GM23338 (cell line): Measurements from ENCODE around the gene CREB3L4. TPM values are rescaled to one million over a fixed set of nuclear protein-coding genes. Genes with fewer than 3 reads are reported as not detected.

Experiments used
- ATAC-seq: fragments of 200-7000 bp; cut with Tn5 transposase; 3 replicates; pipeline ENCODE4 v1.9.1; 2020
- DNase-seq: peaks from one replicate; pipeline ENCODE4 v3.0.0-alpha.2; 2015; ENCODE audit warnings: low spot score
- H2AFZ ChIP-seq: fragments of 200-600 bp; sonication (generic); 2 replicates; pipeline ENCODE4 v1.8.0; 2016; ENCODE audit warnings: antibody characterized with exemption, mild to moderate bottlenecking, moderate library complexity
- H3F3A ChIP-seq: fragments of 200-600 bp; sonication (generic); replicated peaks from 2 replicates; pipeline ENCODE4 v1.8.0; 2017; ENCODE audit warnings: antibody characterized with exemption, mixed run types, low read depth
- H3K27ac ChIP-seq: fragments of 200-600 bp; sonication (generic); 2 replicates; pipeline ENCODE4 v1.6.1; 2016; ENCODE audit warnings: low read depth
- H3K27me3 ChIP-seq: fragments of 200-600 bp; sonication (generic); 2 replicates; pipeline ENCODE4 v1.8.0; 2016; ENCODE audit warnings: mild to moderate bottlenecking, mixed run types, moderate library complexity; ENCODE audit not compliant: insufficient read depth
- H3K36me3 ChIP-seq: fragments of 200-600 bp; sonication (generic); 2 replicates; pipeline ENCODE4 v1.8.0; 2016; ENCODE audit warnings: mild to moderate bottlenecking; ENCODE audit not compliant: insufficient read depth
- H3K4me1 ChIP-seq: fragments of 200-600 bp; sonication (generic); 2 replicates; pipeline ENCODE4 v1.8.0; 2016; ENCODE audit warnings: mild to moderate bottlenecking, moderate library complexity; ENCODE audit not compliant: insufficient read depth
- H3K4me2 ChIP-seq: fragments of 200-600 bp; sonication (generic); 2 replicates; pipeline ENCODE4 v1.7.1; 2017; ENCODE audit warnings: mixed run types
- H3K4me3 ChIP-seq: fragments of 200-600 bp; sonication (generic); 2 replicates; pipeline ENCODE4 v1.6.1; 2016; ENCODE audit warnings: mixed run types
- H3K79me2 ChIP-seq: fragments of 200-600 bp; sonication (generic); replicated peaks from 2 replicates; pipeline ENCODE4 v1.8.0; 2017; ENCODE audit warnings: mild to moderate bottlenecking; ENCODE audit not compliant: insufficient read depth
- H3K9me2 ChIP-seq: fragments of 200-600 bp; sonication (generic); 2 replicates; pipeline ENCODE4 v1.8.0; 2017; ENCODE audit not compliant: insufficient read depth
- H4K20me1 ChIP-seq: fragments of 200-600 bp; sonication (generic); replicated peaks from 2 replicates; pipeline ENCODE4 v1.8.0; 2017; ENCODE audit warnings: mild to moderate bottlenecking; ENCODE audit not compliant: insufficient read depth
- H3K27ac Mint-ChIP-seq: 2 replicates; pipeline ENCODE4 v1.8.0; 2020; ENCODE audit warnings: inconsistent platforms, mild to moderate bottlenecking, moderate library complexity, mixed read lengths
- H3K27me3 Mint-ChIP-seq: 3 replicates; pipeline ENCODE4 v1.8.0; 2022; ENCODE audit warnings: low read depth, mild to moderate bottlenecking, moderate library complexity, mixed read lengths, inconsistent platforms; ENCODE audit not compliant: insufficient read depth, poor library complexity
- H3K36me3 Mint-ChIP-seq: 3 replicates; pipeline ENCODE4 v1.8.0; 2021; ENCODE audit warnings: low read depth, mild to moderate bottlenecking, inconsistent platforms, moderate library complexity, mixed read lengths
- H3K4me1 Mint-ChIP-seq: 3 replicates; pipeline ENCODE4 v1.8.0; 2020; ENCODE audit warnings: mild to moderate bottlenecking, inconsistent platforms, mixed read lengths
- H3K4me3 Mint-ChIP-seq: 3 replicates; pipeline ENCODE4 v1.8.0; 2021; ENCODE audit warnings: moderate library complexity, mild to moderate bottlenecking, inconsistent platforms, mixed read lengths
- H3K9me3 Mint-ChIP-seq: 3 replicates; pipeline ENCODE4 v1.8.0; 2020; ENCODE audit warnings: moderate library complexity, mild to moderate bottlenecking, inconsistent platforms, mixed read lengths
- CREB1 ChIP-seq: fragments of 250-450 bp; sonication (Bioruptor Pico); IDR thresholded peaks from 2 replicates; pipeline ENCODE4 v1.5.0; 2020; ENCODE audit warnings: low read depth, mild to moderate bottlenecking, moderate library complexity
- EZH2 ChIP-seq: fragments of 200-600 bp; sonication (generic); IDR thresholded peaks from one replicate; pipeline ENCODE4 v1.8.0; 2017; ENCODE audit warnings: antibody characterized with exemption, mild to moderate bottlenecking, low read depth; ENCODE audit not compliant: unreplicated experiment
- EZH2phosphoT487 ChIP-seq: fragments of 200-600 bp; sonication (generic); IDR thresholded peaks from one replicate; pipeline ENCODE4 v1.8.1; 2018; ENCODE audit warnings: antibody characterized with exemption; ENCODE audit not compliant: unreplicated experiment
- JUNB ChIP-seq: IDR thresholded peaks from one replicate; pipeline ENCODE4 v1.6.1; 2016; ENCODE audit warnings: antibody characterized with exemption; ENCODE audit not compliant: unreplicated experiment
- NANOG ChIP-seq: IDR thresholded peaks from 2 replicates; pipeline ENCODE4 v1.6.1; 2016; ENCODE audit warnings: antibody characterized with exemption, borderline replicate concordance
- POLR2AphosphoS5 ChIP-seq: IDR thresholded peaks from 2 replicates; pipeline ENCODE4 v1.6.1; 2016; ENCODE audit warnings: antibody characterized with exemption, low read depth
- STAT1 ChIP-seq: IDR thresholded peaks from one replicate; pipeline ENCODE4 v1.6.1; 2016; ENCODE audit warnings: antibody characterized with exemption; ENCODE audit not compliant: unreplicated experiment
- ZNF114 ChIP-seq: fragments of 250-450 bp; sonication (Bioruptor Pico); IDR thresholded peaks from 2 replicates; pipeline ENCODE4 v1.5.0; 2020; ENCODE audit warnings: mild to moderate bottlenecking, moderate library complexity
- ZNF331 ChIP-seq: fragments of 250-450 bp; sonication (Bioruptor Pico); IDR thresholded peaks from 2 replicates; pipeline ENCODE4 v1.5.0; 2020; ENCODE audit warnings: low read depth, mild to moderate bottlenecking, moderate library complexity
- polyA plus RNA-seq: library from polyadenylated mRNA; unstranded; fragments of >200 nt; fragmentation: Nextera tagmentation; extraction: Ambion mirVana; gene quantifications from 2 replicates; pipeline ENCODE4 v1.2.1, GENCODE V29; 2016
- total RNA-seq: library from RNA; depleted of rRNA; stranded (reverse); fragments of >200 nt; shearing (Covaris generic); gene quantifications from 2 replicates; pipeline ENCODE4 v1.2.3, GENCODE V29; 2014
- TF ChIP-seq, protein P1 (sequence below), 2 experiments: fragments of 200-600 bp in 1 of 2; sonication (generic) in 1 of 2; conservative IDR thresholded peaks; 2 replicates each; pipeline versions ENCODE4 v1.5.1 to v1.6.1; 2016 to 2017; ENCODE audit warnings: antibody characterized with exemption in 2 of 2, low read depth in 2 of 2, mild to moderate bottlenecking in 2 of 2, moderate library complexity in 1 of 2
- TF ChIP-seq, protein P2 (sequence below): IDR thresholded peaks from 2 replicates; pipeline ENCODE4 v1.6.1; 2016; ENCODE audit warnings: antibody characterized with exemption
- TF ChIP-seq, protein P3 (sequence below): fragments of 250-450 bp; sonication (Bioruptor Pico); IDR thresholded peaks from 2 replicates; pipeline ENCODE4 v1.5.0; 2020; ENCODE audit warnings: mild to moderate bottlenecking, moderate library complexity
- TF ChIP-seq, protein P4 (sequence below): IDR thresholded peaks from one replicate; pipeline ENCODE4 v1.6.1; 2018; ENCODE audit warnings: antibody characterized with exemption; ENCODE audit not compliant: unreplicated experiment

Gene CREB3L4
- total and polyA plus RNA-seq, 2 experiments from 2014 or later, result 19.3 to 26.8 TPM

GRCh38 chr1:153933955-153934354 lies 33.7 kb upstream of the CREB3L4 start:
- Histone ChIP-seq H3K4me1 (no peaks in the 10 kb centered on the region), H3K79me2 (no peaks in the 10 kb centered on the region), H3K36me3 (peaks cover 20% of the 10 kb centered on the region), H2AFZ (no peak overlapping the region), H3K27me3 (no peaks in the 10 kb centered on the region), H3F3A (0 out of 2 replicates have a peak, but pooled peaks cover 3% of the 10 kb centered on the region), H3K27ac (no peak overlapping the region), H3K4me3 (no peak overlapping the region), H3K9me2 (no peaks in the 10 kb centered on the region), H4K20me1 (no peaks in the 10 kb centered on the region; the same call in 1 of the 2 replicates), H3K4me2 (no peak overlapping the region)
- ATAC-seq (no peak), DNase-seq (no peak)
- Mint-ChIP-seq H3K9me3 (no peaks in the 10 kb centered on the region), H3K4me3 (no peak overlapping the region), H3K36me3 (peaks cover 71% of the 10 kb centered on the region), H3K27ac (no peak overlapping the region), H3K27me3 (peaks cover 4% of the 10 kb centered on the region), H3K4me1 (no peaks in the 10 kb centered on the region)
- no peak for TF ChIP-seq POLR2AphosphoS5
- TF ChIP-seq, protein P1, sequence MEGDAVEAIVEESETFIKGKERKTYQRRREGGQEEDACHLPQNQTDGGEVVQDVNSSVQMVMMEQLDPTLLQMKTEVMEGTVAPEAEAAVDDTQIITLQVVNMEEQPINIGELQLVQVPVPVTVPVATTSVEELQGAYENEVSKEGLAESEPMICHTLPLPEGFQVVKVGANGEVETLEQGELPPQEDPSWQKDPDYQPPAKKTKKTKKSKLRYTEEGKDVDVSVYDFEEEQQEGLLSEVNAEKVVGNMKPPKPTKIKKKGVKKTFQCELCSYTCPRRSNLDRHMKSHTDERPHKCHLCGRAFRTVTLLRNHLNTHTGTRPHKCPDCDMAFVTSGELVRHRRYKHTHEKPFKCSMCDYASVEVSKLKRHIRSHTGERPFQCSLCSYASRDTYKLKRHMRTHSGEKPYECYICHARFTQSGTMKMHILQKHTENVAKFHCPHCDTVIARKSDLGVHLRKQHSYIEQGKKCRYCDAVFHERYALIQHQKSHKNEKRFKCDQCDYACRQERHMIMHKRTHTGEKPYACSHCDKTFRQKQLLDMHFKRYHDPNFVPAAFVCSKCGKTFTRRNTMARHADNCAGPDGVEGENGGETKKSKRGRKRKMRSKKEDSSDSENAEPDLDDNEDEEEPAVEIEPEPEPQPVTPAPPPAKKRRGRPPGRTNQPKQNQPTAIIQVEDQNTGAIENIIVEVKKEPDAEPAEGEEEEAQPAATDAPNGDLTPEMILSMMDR (conservative IDR thresholded peaks at IDR 0.05; ENCODE audit: low read depth in 2 of 2), result no peak
- TF ChIP-seq EZH2, result no peak
- TF ChIP-seq JUNB, result no peak
- TF ChIP-seq, protein P2, sequence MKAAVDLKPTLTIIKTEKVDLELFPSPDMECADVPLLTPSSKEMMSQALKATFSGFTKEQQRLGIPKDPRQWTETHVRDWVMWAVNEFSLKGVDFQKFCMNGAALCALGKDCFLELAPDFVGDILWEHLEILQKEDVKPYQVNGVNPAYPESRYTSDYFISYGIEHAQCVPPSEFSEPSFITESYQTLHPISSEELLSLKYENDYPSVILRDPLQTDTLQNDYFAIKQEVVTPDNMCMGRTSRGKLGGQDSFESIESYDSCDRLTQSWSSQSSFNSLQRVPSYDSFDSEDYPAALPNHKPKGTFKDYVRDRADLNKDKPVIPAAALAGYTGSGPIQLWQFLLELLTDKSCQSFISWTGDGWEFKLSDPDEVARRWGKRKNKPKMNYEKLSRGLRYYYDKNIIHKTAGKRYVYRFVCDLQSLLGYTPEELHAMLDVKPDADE, result no peak
- no peak for TF ChIP-seq ZNF331 (CRISPR knock-in tag)
- no peak for TF ChIP-seq EZH2phosphoT487
- TF ChIP-seq NANOG, result no peak
- TF ChIP-seq, protein P3, sequence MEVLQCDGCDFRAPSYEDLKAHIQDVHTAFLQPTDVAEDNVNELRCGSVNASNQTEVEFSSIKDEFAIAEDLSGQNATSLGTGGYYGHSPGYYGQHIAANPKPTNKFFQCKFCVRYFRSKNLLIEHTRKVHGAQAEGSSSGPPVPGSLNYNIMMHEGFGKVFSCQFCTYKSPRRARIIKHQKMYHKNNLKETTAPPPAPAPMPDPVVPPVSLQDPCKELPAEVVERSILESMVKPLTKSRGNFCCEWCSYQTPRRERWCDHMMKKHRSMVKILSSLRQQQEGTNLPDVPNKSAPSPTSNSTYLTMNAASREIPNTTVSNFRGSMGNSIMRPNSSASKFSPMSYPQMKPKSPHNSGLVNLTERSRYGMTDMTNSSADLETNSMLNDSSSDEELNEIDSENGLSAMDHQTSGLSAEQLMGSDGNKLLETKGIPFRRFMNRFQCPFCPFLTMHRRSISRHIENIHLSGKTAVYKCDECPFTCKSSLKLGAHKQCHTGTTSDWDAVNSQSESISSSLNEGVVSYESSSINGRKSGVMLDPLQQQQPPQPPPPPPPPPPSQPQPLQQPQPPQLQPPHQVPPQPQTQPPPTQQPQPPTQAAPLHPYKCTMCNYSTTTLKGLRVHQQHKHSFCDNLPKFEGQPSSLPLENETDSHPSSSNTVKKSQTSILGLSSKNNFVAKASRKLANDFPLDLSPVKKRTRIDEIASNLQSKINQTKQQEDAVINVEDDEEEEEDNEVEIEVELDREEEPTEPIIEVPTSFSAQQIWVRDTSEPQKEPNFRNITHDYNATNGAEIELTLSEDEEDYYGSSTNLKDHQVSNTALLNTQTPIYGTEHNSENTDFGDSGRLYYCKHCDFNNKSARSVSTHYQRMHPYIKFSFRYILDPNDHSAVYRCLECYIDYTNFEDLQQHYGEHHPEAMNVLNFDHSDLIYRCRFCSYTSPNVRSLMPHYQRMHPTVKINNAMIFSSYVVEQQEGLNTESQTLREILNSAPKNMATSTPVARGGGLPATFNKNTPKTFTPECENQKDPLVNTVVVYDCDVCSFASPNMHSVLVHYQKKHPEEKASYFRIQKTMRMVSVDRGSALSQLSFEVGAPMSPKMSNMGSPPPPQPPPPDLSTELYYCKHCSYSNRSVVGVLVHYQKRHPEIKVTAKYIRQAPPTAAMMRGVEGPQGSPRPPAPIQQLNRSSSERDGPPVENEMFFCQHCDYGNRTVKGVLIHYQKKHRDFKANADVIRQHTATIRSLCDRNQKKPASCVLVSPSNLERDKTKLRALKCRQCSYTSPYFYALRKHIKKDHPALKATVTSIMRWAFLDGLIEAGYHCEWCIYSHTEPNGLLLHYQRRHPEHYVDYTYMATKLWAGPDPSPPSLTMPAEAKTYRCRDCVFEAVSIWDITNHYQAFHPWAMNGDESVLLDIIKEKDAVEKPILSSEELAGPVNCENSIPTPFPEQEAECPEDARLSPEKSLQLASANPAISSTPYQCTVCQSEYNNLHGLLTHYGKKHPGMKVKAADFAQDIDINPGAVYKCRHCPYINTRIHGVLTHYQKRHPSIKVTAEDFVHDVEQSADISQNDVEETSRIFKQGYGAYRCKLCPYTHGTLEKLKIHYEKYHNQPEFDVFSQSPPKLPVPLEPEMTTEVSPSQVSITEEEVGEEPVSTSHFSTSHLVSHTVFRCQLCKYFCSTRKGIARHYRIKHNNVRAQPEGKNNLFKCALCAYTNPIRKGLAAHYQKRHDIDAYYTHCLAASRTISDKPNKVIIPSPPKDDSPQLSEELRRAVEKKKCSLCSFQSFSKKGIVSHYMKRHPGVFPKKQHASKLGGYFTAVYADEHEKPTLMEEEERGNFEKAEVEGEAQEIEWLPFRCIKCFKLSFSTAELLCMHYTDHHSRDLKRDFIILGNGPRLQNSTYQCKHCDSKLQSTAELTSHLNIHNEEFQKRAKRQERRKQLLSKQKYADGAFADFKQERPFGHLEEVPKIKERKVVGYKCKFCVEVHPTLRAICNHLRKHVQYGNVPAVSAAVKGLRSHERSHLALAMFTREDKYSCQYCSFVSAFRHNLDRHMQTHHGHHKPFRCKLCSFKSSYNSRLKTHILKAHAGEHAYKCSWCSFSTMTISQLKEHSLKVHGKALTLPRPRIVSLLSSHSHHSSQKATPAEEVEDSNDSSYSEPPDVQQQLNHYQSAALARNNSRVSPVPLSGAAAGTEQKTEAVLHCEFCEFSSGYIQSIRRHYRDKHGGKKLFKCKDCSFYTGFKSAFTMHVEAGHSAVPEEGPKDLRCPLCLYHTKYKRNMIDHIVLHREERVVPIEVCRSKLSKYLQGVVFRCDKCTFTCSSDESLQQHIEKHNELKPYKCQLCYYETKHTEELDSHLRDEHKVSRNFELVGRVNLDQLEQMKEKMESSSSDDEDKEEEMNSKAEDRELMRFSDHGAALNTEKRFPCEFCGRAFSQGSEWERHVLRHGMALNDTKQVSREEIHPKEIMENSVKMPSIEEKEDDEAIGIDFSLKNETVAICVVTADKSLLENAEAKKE, result no peak
- no peak for TF ChIP-seq STAT1
- TF ChIP-seq, protein P4, sequence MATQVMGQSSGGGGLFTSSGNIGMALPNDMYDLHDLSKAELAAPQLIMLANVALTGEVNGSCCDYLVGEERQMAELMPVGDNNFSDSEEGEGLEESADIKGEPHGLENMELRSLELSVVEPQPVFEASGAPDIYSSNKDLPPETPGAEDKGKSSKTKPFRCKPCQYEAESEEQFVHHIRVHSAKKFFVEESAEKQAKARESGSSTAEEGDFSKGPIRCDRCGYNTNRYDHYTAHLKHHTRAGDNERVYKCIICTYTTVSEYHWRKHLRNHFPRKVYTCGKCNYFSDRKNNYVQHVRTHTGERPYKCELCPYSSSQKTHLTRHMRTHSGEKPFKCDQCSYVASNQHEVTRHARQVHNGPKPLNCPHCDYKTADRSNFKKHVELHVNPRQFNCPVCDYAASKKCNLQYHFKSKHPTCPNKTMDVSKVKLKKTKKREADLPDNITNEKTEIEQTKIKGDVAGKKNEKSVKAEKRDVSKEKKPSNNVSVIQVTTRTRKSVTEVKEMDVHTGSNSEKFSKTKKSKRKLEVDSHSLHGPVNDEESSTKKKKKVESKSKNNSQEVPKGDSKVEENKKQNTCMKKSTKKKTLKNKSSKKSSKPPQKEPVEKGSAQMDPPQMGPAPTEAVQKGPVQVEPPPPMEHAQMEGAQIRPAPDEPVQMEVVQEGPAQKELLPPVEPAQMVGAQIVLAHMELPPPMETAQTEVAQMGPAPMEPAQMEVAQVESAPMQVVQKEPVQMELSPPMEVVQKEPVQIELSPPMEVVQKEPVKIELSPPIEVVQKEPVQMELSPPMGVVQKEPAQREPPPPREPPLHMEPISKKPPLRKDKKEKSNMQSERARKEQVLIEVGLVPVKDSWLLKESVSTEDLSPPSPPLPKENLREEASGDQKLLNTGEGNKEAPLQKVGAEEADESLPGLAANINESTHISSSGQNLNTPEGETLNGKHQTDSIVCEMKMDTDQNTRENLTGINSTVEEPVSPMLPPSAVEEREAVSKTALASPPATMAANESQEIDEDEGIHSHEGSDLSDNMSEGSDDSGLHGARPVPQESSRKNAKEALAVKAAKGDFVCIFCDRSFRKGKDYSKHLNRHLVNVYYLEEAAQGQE, result no peak
- no peak for TF ChIP-seq ZNF114 (CRISPR knock-in tag)
- no peak for TF ChIP-seq CREB1 (CRISPR knock-in tag)
